K562 (cell line): ENCODE measurements around the gene ENOX2. TPM values are rescaled to one million over a fixed set of nuclear protein-coding genes. Genes with fewer than 3 reads are reported as not detected.

Source experiments
- ATAC-seq: fragments of 200-7000 bp; cut with Tn5 transposase; 3 replicates; pipeline ENCODE4 v1.9.1; 2020; ENCODE audit warnings: moderate library complexity
- BruUV-seq: library from RNA; stranded (reverse); fragments of 400-500 nt; replicated peaks from 2 replicates; lab custom pipeline; 2021; lab: Mats Ljungman, UMichigan
- CTCF ChIA-PET: fragments of 300-600 bp; formaldehyde crosslinking; extraction: SDS; loops from one replicate; lab custom pipeline; 2021; ENCODE audit warnings: low intra/inter-chr PET ratio; lab: Yijun Ruan, JAX
- POLR2A ChIA-PET: fragments of 300-600, 350-650 bp; sonication (Branson Sonifier 250); formaldehyde crosslinking; extraction: SDS; loops from one replicate; lab custom pipeline; 2021; ENCODE audit warnings: antibody characterized with exemption, inconsistent platforms; lab: Yijun Ruan, JAX
- DNase-seq, 4 experiments: peaks; one replicate each; pipeline versions ENCODE4 v3.0.0 to v3.0.0-alpha.2; 2011 to 2018; ENCODE audit warnings: low spot score in 3 of 4, mixed read lengths in 3 of 4; ENCODE audit errors: extremely low read depth in 1 of 4
- FAIRE-seq: peaks from 2 replicates; lab custom pipeline; 2011; peaks lifted over from hg19 to GRCh38; lab: Jason Lieb, UNC
- H2AFZ ChIP-seq: 2 replicates; pipeline ENCODE4 v1.6.0; 2011; ENCODE audit warnings: low read depth, low read length, control low read depth, inconsistent platforms
- H3K27ac ChIP-seq: fragments of 200-600 bp; 3 replicates; pipeline ENCODE4 v1.8.0; 2011; ENCODE audit warnings: low read depth, mild to moderate bottlenecking, control low read depth, inconsistent platforms, low read length, moderate library complexity, mixed read lengths; ENCODE audit errors: extremely low read depth
- H3K27me3 ChIP-seq, 2 experiments: fragments of 300-600 bp in 1 of 2; 2 replicates in 1 of 2; 3 replicates in 1 of 2; pipeline versions ENCODE4 v1.6.0 to v1.8.0; 2011; ENCODE audit warnings: inconsistent platforms in 2 of 2, low read length in 2 of 2, mild to moderate bottlenecking in 1 of 2, mixed read lengths in 1 of 2, moderate library complexity in 1 of 2; ENCODE audit not compliant: control insufficient read depth in 2 of 2, insufficient read depth in 2 of 2
- H3K36me3 ChIP-seq: fragments of 300-600 bp; 3 replicates; pipeline ENCODE4 v1.8.0; 2011; ENCODE audit warnings: mild to moderate bottlenecking, low read length, inconsistent platforms; ENCODE audit not compliant: control insufficient read depth, insufficient read depth
- H3K4me1 ChIP-seq, 2 experiments: fragments of 200-600 bp in 1 of 2; replicated peaks in 1 of 2; 2 replicates in 1 of 2; 3 replicates in 1 of 2; pipeline versions ENCODE4 v1.5.1 to v1.8.0; 2011; ENCODE audit warnings: inconsistent platforms in 2 of 2, low read length in 2 of 2, mild to moderate bottlenecking in 1 of 2, mixed read lengths in 1 of 2, moderate library complexity in 1 of 2; ENCODE audit not compliant: control insufficient read depth in 2 of 2, insufficient read depth in 2 of 2
- H3K4me2 ChIP-seq: 2 replicates; pipeline ENCODE4 v1.6.1; 2011; ENCODE audit warnings: low read length, control low read depth, inconsistent platforms, mixed read lengths; ENCODE audit not compliant: insufficient read depth
- H3K4me3 ChIP-seq: fragments of 200-600 bp; sonication (generic), shearing (Covaris generic); 2 replicates; pipeline ENCODE4 v1.5.1; 2016; ENCODE audit warnings: control low read depth, inconsistent platforms
- H3K79me2 ChIP-seq: fragments of 200-600 bp; 3 replicates; pipeline ENCODE4 v1.8.0; 2011; ENCODE audit warnings: low read length, inconsistent platforms; ENCODE audit not compliant: control insufficient read depth, insufficient read depth
- H3K9ac ChIP-seq, 2 experiments: 2 replicates each; pipeline versions ENCODE4 v1.6.0 to v1.6.1; 2011; ENCODE audit warnings: low read depth in 2 of 2, low read length in 2 of 2, control low read depth in 1 of 2, inconsistent platforms in 1 of 2, mild to moderate bottlenecking in 1 of 2, mixed read lengths in 1 of 2; ENCODE audit not compliant: insufficient read depth in 1 of 2
- H3K9me1 ChIP-seq: one replicate; pipeline ENCODE4 v1.6.0; 2011; ENCODE audit warnings: inconsistent platforms, mild to moderate bottlenecking, low read length, moderate library complexity; ENCODE audit not compliant: control insufficient read depth, insufficient read depth
- H3K9me3 ChIP-seq: replicated peaks from 2 replicates; pipeline ENCODE4 v1.5.1; 2011; ENCODE audit warnings: low read depth, low read length, inconsistent platforms; ENCODE audit not compliant: control insufficient read depth, insufficient read depth
- H4K20me1 ChIP-seq: replicated peaks from 2 replicates; pipeline ENCODE4 v1.6.1; 2011; ENCODE audit warnings: low read length, inconsistent platforms, mixed read lengths; ENCODE audit not compliant: control insufficient read depth, insufficient read depth
- EGR1 ChIP-seq: fragments of 450-650 bp; conservative IDR thresholded peaks from 2 replicates; pipeline ENCODE4 v1.6.1; 2017; ENCODE audit warnings: mild to moderate bottlenecking
- FOSL1 ChIP-seq: fragments of 200-800 bp; sonication (Bioruptor generic); conservative IDR thresholded peaks from 2 replicates; pipeline ENCODE4 v1.6.1; 2016; ENCODE audit warnings: missing genetic modification characterization, missing compliant biosample characterization
- GABPB2 ChIP-seq: fragments of 250-450 bp; sonication (Bioruptor Pico); conservative IDR thresholded peaks from 2 replicates; pipeline ENCODE4 v1.5.1; 2021; ENCODE audit warnings: mild to moderate bottlenecking
- OTX1 ChIP-seq: fragments of 450-650 bp; formaldehyde crosslinking; IDR thresholded peaks from 2 replicates; pipeline ENCODE4 v1.4.0; 2022; ENCODE audit warnings: mild to moderate bottlenecking
- PBX2 ChIP-seq, 2 experiments: IDR thresholded peaks in 1 of 2; conservative IDR thresholded peaks in 1 of 2; 2 replicates each; pipeline ENCODE4 v1.6.1; 2016; ENCODE audit warnings: low read depth in 2 of 2, mild to moderate bottlenecking in 1 of 2, missing compliant biosample characterization in 1 of 2, missing genetic modification characterization in 1 of 2, moderate library complexity in 1 of 2
- PKNOX1 ChIP-seq: fragments of 450-650 bp; IDR thresholded peaks from 2 replicates; pipeline ENCODE4 v1.6.1; 2016
- RUNX1 ChIP-seq: sonication (generic); IDR thresholded peaks from 2 replicates; pipeline ENCODE4 v1.6.1; 2016; ENCODE audit warnings: antibody characterized with exemption, low read depth
- SMAD2 ChIP-seq: fragments of 150-350 bp; IDR thresholded peaks from 2 replicates; pipeline ENCODE4 v1.6.1; 2014; ENCODE audit warnings: low read depth, mild to moderate bottlenecking, low read length
- STAT5A ChIP-seq: IDR thresholded peaks from 2 replicates; pipeline ENCODE4 v1.6.1; 2012; ENCODE audit warnings: low read length, inconsistent platforms, borderline replicate concordance
- ZC3H4 ChIP-seq: sonication (generic); formaldehyde crosslinking; IDR thresholded peaks from 2 replicates; pipeline ENCODE4 v1.9.0; 2021; ENCODE audit warnings: missing genetic modification reagents, borderline replicate concordance
- ZEB2 ChIP-seq: fragments of 450-650 bp; IDR thresholded peaks from 2 replicates; pipeline ENCODE4 v1.6.1; 2016
- ZNF408 ChIP-seq: fragments of 250-450 bp; sonication (Bioruptor Pico); IDR thresholded peaks from 2 replicates; pipeline ENCODE4 v1.4.0; 2020; ENCODE audit warnings: low read depth, mild to moderate bottlenecking, moderate library complexity
- ZNF644 ChIP-seq: fragments of 200-800 bp; sonication (Bioruptor generic); IDR thresholded peaks from 2 replicates; pipeline ENCODE4 v1.6.1; 2016; ENCODE audit warnings: low read depth, missing genetic modification characterization, missing compliant biosample characterization
- WGBS: fragments of 100-300 bp; shearing (Covaris generic); methylation state at CpG from one replicate; pipeline ENCODE4 v1.1.6; 2016; ENCODE audit warnings: low coverage, mixed read lengths; ENCODE audit not compliant: insufficient coverage; ENCODE audit errors: missing lambda C conversion rate; 5-methylcytosine and 5-hydroxymethylcytosine counted together
- in situ Hi-C: fragments of 300-500 bp; cut with MboI; formaldehyde crosslinking; loops from 4 replicates; pipeline ENCODE4 v1.15.0; 2018; ENCODE audit warnings: inconsistent platforms, mixed read lengths
- intact Hi-C: fragments of 100-400 bp; cut with micrococcal nuclease; formaldehyde crosslinking; loops from 2 replicates; pipeline ENCODE4 v1.14.2; 2022
- polyA plus RNA-seq, 8 experiments: library from polyadenylated mRNA; depleted of rRNA in 4 of 8; stranded (reverse) in 5 of 8; unstranded in 3 of 8; fragments of >200 nt; fragmentation: Nextera tagmentation in 2 of 8; fragmentation: Illumina TruSeq in 1 of 8; extraction: Ambion mirVana in 2 of 8; extraction: Trizol in 1 of 8; gene quantifications; 2 replicates each; pipeline versions ENCODE4 v1.2.1 to v1.2.3, GENCODE V29; 2011 to 2014; ENCODE audit warnings: inconsistent platforms in 1 of 8, missing spikeins in 1 of 8
- total RNA-seq, 7 experiments: library from RNA; depleted of rRNA in 6 of 7; stranded (reverse); fragments of >200 nt in 6 of 7; fragmentation: Illumina TruSeq in 2 of 7; extraction: Trizol in 2 of 7; gene quantifications; 2 replicates each; pipeline versions ENCODE4 v1.2.1 to v1.2.3, GENCODE V29; 2011 to 2021; ENCODE audit warnings: low replicate concordance in 1 of 7

Gene ENOX2
- total and polyA plus RNA-seq, 9 of the 15 experiments (the other 6 are each of a cell fraction or from before 2014, with no cell fraction given) = 6.1 to 24.0 (median 13.8) TPM

GRCh38 chrX:130799393-130799792, 103.6 kb downstream of the ENOX2 start:
- H3K4me2 ChIP-seq = no peak overlapping the region
- POLR2A ChIA-PET = interaction anchor here (0.6 to 1.3 kb wide), 2 partner anchors 10 to 91 kb away, joined by 3 read pairs; no protein-coding TSS in a partner anchor
- no peaks in the 10 kb centered on the region for H3K4me1 ChIP-seq
- DNase-seq = no peak
- no peak overlapping the region for H3K9ac ChIP-seq
- no peak overlapping the region for H3K27ac ChIP-seq
- no peaks in the 10 kb centered on the region for H3K36me3 ChIP-seq
- BruUV-seq = no TSS peak
- in situ Hi-C loops = no loop called here
- intact Hi-C loops = no loop called here
- ATAC-seq = no peak
- 0 out of 2 replicates have a peak, but pooled peaks have one; percentile 22 for TF ChIP-seq FOSL1
- TF ChIP-seq ZC3H4 (CRISPR knock-in tag) = no peak
- TF ChIP-seq ZNF408 (CRISPR knock-in tag) = no peak
- no peak for TF ChIP-seq RUNX1
- TF ChIP-seq GABPB2 = no peak
- H3K9me3 ChIP-seq = no peaks in the 10 kb centered on the region
- H4K20me1 ChIP-seq = no peaks in the 10 kb centered on the region
- H3K79me2 ChIP-seq = no peaks in the 10 kb centered on the region
- no peak overlapping the region for H2AFZ ChIP-seq
- H3K4me3 ChIP-seq = no peak overlapping the region
- H3K27me3 ChIP-seq = no peaks in the 10 kb centered on the region
- CTCF ChIA-PET = no interaction called here
- H3K9me1 ChIP-seq = no peaks in the 10 kb centered on the region
- no peak for FAIRE-seq
- WGBS = 57% methylated on average over 1 of the region's 1 CpG

- no peaks in the 10 kb centered on the region for H4K20me1 ChIP-seq
- POLR2A ChIA-PET = interaction anchor here (1.1 kb wide), 1 partner anchor 69 kb away, joined by 3 read pairs; no protein-coding TSS in a partner anchor
- DNase-seq = no peak
- H2AFZ ChIP-seq = no peak overlapping the region
- no peak overlapping the region for H3K4me3 ChIP-seq
- H3K27ac ChIP-seq = no peak overlapping the region
- H3K79me2 ChIP-seq = no peaks in the 10 kb centered on the region
- H3K9me1 ChIP-seq = no peaks in the 10 kb centered on the region
- in situ Hi-C loops (no loop called here), intact Hi-C loops (no loop called here)
- peak; percentile 43; the same call in 1 of the 2 replicates for TF ChIP-seq PKNOX1
- TF ChIP-seq STAT5A = no peak
- TF ChIP-seq SMAD2 = no peak
- no peak for TF ChIP-seq ZNF644 (tag)
- no peak for TF ChIP-seq EGR1
- no peak for TF ChIP-seq ZEB2
- no peak for TF ChIP-seq OTX1 (CRISPR knock-in tag)
- TF ChIP-seq PBX2 (CRISPR knock-in tag; IDR thresholded peaks at IDR 0.05; ENCODE audit: low read depth) = no peak
- TF ChIP-seq PBX2 (tag; conservative IDR thresholded peaks at IDR 0.05; ENCODE audit: low read depth) = 0 out of 2 replicates have a peak, but pooled peaks have one; percentile 32
- CTCF ChIA-PET = no interaction called here
- no peak for ATAC-seq
- H3K36me3 ChIP-seq = no peaks in the 10 kb centered on the region
- no TSS peak for BruUV-seq
- H3K27me3 ChIP-seq = no peaks in the 10 kb centered on the region
- no peak overlapping the region for H3K9ac ChIP-seq
- no peak for FAIRE-seq
- H3K9me3 ChIP-seq = no peaks in the 10 kb centered on the region
- H3K4me2 ChIP-seq = no peak overlapping the region
- no peaks in the 10 kb centered on the region for H3K4me1 ChIP-seq
Observed at GRCh38 chrX:130793975-130794374, 109.0 kb downstream of the ENOX2 start.
